ENCODE data around the gene PPP1R11. TPM values are rescaled to one million over a fixed set of nuclear protein-coding genes. Genes with fewer than 3 reads are reported as not detected.

Gene PPP1R11
- total RNA-seq, 2 donors from 2014 or later, result 32.4 to 35.2 TPM

DNA sequence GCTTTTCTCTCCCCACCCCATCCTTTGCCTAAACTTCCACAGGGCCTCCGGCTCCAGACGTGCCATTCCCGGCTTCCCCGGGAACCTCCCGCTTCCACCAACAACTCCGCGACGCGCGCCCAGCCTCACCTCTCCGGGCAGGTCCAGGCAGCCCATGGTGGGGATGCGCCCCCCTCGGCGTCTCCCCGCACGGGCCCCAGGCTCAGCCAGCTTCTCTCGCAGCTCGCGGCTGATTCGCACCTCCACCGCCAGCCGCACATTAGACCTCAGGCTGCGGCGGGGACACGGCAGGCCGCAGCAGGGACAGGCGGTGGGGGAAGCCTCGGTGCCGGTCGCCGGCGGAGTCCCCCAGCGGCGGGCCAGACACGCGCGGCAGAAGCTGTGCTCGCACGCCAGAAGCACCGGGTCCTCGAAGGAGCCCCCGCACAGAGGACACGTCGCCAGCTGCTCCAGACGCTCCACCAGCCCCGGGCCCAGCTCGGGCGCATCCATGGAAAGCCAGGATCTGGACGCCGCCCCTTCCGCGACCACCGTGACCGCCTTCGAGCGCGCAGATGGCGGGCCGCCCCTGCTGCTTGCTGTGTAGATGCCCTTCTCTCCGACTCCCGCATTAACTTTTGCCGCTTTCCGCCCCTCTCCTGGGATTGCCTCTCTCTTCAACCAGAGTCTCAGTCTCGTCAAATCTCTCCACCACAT, 8.2 kb downstream of the PPP1R11 start, which contains the start of gene RNF39:
Gene RNF39, minus strand, starts transcription at position 676 of the 696 bp plus-strand sequence. Its CDS starts 184 bp downstream, at position 492.
- Histone ChIP-seq H3K4me3 (ENCODE audit: low read length) (peak within 1 kb of the TSS; percentile 73), H3K9ac (ENCODE audit: extremely low read depth, low read length, poor library complexity, severe bottlenecking) (no peak within 1 kb of the TSS), H3K4me1 (ENCODE audit: control insufficient read depth, insufficient read depth, low read length) (peaks cover 3% of the 10 kb centered on the region), H3K27me3 (ENCODE audit: control insufficient read depth, insufficient read depth, low read length, poor library complexity, severe bottlenecking) (peaks cover 100% of the 10 kb centered on the region), H3K9me3 (ENCODE audit: control insufficient read depth, low read length) (no peaks in the 10 kb centered on the region), H3K27ac (ENCODE audit: low read depth, low read length) (no peak within 1 kb of the TSS), H3K36me3 (ENCODE audit: control insufficient read depth, insufficient read depth, low read length) (no peaks in the 10 kb centered on the region)
- Mint-ChIP-seq H3K9me3 (no peaks in the 10 kb centered on the region), H3K4me3 (peak within 1 kb of the TSS; percentile 55), H3K27me3 (ENCODE audit: insufficient read depth) (peaks cover 99% of the 10 kb centered on the region), H3K27ac (no peak within 1 kb of the TSS), H3K4me1 (peaks cover 16% of the 10 kb centered on the region), H3K36me3 (ENCODE audit: low read depth) (no peaks in the 10 kb centered on the region)
- WGBS, 2 experiments (ENCODE audit: insufficient coverage in 1 of 2, insufficient read length in 1 of 2), result 2% methylated on average over 11 to 63 of the region's 64 CpGs
- TF ChIP-seq, protein P1, sequence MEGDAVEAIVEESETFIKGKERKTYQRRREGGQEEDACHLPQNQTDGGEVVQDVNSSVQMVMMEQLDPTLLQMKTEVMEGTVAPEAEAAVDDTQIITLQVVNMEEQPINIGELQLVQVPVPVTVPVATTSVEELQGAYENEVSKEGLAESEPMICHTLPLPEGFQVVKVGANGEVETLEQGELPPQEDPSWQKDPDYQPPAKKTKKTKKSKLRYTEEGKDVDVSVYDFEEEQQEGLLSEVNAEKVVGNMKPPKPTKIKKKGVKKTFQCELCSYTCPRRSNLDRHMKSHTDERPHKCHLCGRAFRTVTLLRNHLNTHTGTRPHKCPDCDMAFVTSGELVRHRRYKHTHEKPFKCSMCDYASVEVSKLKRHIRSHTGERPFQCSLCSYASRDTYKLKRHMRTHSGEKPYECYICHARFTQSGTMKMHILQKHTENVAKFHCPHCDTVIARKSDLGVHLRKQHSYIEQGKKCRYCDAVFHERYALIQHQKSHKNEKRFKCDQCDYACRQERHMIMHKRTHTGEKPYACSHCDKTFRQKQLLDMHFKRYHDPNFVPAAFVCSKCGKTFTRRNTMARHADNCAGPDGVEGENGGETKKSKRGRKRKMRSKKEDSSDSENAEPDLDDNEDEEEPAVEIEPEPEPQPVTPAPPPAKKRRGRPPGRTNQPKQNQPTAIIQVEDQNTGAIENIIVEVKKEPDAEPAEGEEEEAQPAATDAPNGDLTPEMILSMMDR (conservative IDR thresholded peaks at IDR 0.05), result no peak
- DNase-seq, result peak; percentile 73

DNA sequence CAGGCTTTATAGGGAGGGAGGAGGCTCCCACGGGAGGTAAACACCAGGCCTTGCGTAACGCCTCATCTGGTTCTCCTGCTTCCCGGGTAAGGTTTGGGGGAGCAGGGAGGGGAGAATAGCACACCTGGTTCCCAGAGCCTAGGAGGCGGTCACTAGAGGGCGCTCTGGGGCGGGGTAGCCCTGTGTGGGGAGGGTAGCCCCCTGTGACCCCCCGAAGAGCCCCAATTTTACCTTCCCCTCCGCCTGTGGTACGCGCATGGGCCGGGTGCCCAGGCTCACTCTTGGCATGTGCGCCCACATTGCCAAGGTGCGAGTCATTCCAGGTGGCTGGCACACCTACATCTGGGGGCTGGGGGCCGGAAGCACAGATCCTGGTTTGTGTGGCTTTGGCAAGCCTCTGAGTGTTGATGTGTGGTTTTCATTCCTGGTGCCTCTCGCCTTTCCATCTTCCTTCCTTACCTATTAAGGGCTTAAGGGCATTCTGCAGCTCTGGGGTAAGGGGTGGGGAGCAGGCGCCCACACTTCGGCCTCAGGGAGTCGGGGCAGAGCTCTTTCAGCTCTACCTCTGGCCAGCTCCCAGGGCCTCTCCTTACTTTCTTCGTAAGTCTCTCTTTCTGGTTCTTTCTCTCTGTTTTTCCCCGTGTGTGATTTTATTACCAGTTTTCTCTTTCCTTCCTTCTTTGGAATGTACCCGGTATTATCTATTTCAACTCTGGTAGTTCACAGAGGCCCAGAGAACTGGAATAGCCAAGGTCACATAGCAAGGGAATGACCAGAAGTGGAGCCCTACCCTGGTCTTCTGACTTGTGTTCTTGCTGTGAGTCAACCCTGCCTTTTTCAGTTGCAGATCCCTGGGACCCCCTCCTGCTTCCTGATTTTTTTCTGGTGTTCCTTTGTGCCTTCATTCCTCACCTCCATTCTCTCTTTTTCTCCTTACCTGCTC, 9.1 kb downstream of the PPP1R11 start:
- Histone ChIP-seq H3K4me3 (ENCODE audit: low read length) (peak overlapping the region; percentile 63), H3K9me3 (ENCODE audit: control insufficient read depth, low read length) (no peaks in the 10 kb centered on the region), H3K9ac (ENCODE audit: extremely low read depth, low read length, poor library complexity, severe bottlenecking) (no peak overlapping the region), H3K27ac (ENCODE audit: low read depth, low read length) (no peak overlapping the region), H3K4me1 (ENCODE audit: control insufficient read depth, insufficient read depth, low read length) (peaks cover 3% of the 10 kb centered on the region), H3K36me3 (ENCODE audit: control insufficient read depth, insufficient read depth, low read length) (no peaks in the 10 kb centered on the region), H3K27me3 (ENCODE audit: control insufficient read depth, insufficient read depth, low read length, poor library complexity, severe bottlenecking) (peaks cover 93% of the 10 kb centered on the region)
- Mint-ChIP-seq H3K36me3 (ENCODE audit: low read depth) (no peaks in the 10 kb centered on the region), H3K9me3 (no peaks in the 10 kb centered on the region), H3K4me3 (peak overlapping the region; percentile 55), H3K4me1 (peaks cover 16% of the 10 kb centered on the region), H3K27ac (no peak overlapping the region), H3K27me3 (ENCODE audit: insufficient read depth) (peaks cover 91% of the 10 kb centered on the region)
- DNase-seq, result peak; percentile 82
- TF ChIP-seq, protein P1 (conservative IDR thresholded peaks at IDR 0.05), result peak; percentile 85
- 43 to 65% methylated on average over 6 to 21 of the region's 22 CpGs for WGBS, 2 experiments (ENCODE audit: insufficient coverage in 1 of 2, insufficient read length in 1 of 2)

DNA sequence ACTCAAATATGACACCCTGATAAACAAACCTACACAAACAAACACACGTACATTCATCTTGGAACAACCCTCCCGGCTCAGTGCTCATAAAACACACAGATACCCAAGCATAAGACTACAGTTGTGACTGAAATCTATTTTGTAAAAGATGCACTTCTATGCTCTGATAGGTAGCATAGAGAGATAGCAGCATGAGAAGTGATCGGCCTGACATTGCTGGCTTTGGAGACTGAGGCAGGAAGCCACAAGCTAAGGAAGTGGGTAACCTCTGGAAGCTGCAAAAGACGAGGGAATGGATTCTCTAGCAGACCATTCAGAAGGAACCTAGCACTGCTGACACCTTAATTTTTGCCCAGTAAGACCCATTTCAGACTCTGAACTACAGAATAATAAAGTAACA, 10.2 kb downstream of the PPP1R11 start:
- peaks cover 10% of the 10 kb centered on the region for H3K4me1 Mint-ChIP-seq
- H3K9me3 Mint-ChIP-seq, result no peaks in the 10 kb centered on the region
- TF ChIP-seq, protein P1 (conservative IDR thresholded peaks at IDR 0.05), result no peak
- peaks cover 81% of the 10 kb centered on the region for H3K27me3 ChIP-seq (ENCODE audit: control insufficient read depth, insufficient read depth, low read length, poor library complexity, severe bottlenecking)
- H3K27me3 Mint-ChIP-seq (ENCODE audit: insufficient read depth), result peaks cover 81% of the 10 kb centered on the region
- 0 to 64% methylated on average over 1 to 4 of the region's 4 CpGs for WGBS, 2 experiments (ENCODE audit: insufficient coverage in 1 of 2, insufficient read length in 1 of 2)
- no peak for DNase-seq
- no peak overlapping the region for H3K27ac ChIP-seq (ENCODE audit: low read depth, low read length)
- no peaks in the 10 kb centered on the region for H3K36me3 ChIP-seq (ENCODE audit: control insufficient read depth, insufficient read depth, low read length)
- H3K9ac ChIP-seq (ENCODE audit: extremely low read depth, low read length, poor library complexity, severe bottlenecking), result no peak overlapping the region
- H3K4me3 ChIP-seq (ENCODE audit: low read length), result no peak overlapping the region
- H3K27ac Mint-ChIP-seq, result no peak overlapping the region
- H3K36me3 Mint-ChIP-seq (ENCODE audit: low read depth), result no peaks in the 10 kb centered on the region
- H3K4me1 ChIP-seq (ENCODE audit: control insufficient read depth, insufficient read depth, low read length), result peaks cover 3% of the 10 kb centered on the region
- no peaks in the 10 kb centered on the region for H3K9me3 ChIP-seq (ENCODE audit: control insufficient read depth, low read length)
- no peak overlapping the region for H3K4me3 Mint-ChIP-seq

All from endodermal cell (in vitro differentiated cells).